WI38 (cell line): Measurements from ENCODE around the gene SCARB1.

Experiments used
- H3K4me3 ChIP-seq: 2 replicates; pipeline ENCODE4 v1.5.1; 2011; ENCODE audit warnings: low read depth, mild to moderate bottlenecking, control low read depth, low read length
- TF ChIP-seq, protein P1 (sequence below): IDR thresholded peaks from 2 replicates; pipeline ENCODE4 v1.5.1; 2012; ENCODE audit warnings: low read depth, mild to moderate bottlenecking, control low read depth, low read length

Gene SCARB1

DNA sequence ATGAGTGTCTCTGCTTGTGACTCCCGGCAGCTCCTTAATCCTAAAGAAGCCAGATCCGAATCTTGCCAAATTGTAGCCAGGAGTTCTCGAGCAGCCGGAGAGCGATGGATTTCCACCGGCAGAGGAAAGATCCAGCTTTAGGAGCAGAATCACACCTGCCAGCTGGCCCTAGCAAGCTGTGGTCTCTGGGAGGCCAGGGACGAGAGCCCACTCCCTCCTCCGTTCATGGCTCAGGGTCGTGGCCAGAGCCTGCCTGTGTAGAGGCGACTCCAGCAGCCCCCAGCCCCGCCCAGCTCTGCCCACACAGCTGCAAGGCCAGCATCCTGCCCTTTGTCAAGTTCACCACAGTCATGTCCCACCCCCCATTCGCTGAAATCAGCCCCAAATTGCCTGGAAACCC is 121.0 kb downstream of the SCARB1 start:
- TF ChIP-seq, protein P1, sequence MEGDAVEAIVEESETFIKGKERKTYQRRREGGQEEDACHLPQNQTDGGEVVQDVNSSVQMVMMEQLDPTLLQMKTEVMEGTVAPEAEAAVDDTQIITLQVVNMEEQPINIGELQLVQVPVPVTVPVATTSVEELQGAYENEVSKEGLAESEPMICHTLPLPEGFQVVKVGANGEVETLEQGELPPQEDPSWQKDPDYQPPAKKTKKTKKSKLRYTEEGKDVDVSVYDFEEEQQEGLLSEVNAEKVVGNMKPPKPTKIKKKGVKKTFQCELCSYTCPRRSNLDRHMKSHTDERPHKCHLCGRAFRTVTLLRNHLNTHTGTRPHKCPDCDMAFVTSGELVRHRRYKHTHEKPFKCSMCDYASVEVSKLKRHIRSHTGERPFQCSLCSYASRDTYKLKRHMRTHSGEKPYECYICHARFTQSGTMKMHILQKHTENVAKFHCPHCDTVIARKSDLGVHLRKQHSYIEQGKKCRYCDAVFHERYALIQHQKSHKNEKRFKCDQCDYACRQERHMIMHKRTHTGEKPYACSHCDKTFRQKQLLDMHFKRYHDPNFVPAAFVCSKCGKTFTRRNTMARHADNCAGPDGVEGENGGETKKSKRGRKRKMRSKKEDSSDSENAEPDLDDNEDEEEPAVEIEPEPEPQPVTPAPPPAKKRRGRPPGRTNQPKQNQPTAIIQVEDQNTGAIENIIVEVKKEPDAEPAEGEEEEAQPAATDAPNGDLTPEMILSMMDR = no peak
- no peak overlapping the region for H3K4me3 ChIP-seq

DNA sequence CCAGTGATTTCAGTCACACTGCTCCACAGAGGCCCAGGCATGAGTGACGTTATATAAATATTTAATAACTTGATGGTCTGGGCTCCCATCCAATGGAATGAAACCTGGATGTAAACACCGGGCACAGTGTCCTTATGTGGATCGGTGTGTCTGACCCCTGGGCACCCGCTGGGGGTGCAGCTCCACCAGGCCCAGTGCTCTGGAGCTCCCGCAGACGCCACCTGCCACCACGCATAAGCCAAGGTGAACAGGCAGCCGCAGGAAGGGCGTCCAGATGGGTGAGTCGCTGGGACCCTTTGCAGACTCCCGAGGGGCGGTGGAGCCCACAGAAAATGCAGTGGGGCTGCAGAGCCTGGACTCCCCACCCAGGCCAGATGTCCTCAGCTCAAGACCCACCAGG is 121.6 kb downstream of the SCARB1 start:
- TF ChIP-seq, protein P1 = no peak
- H3K4me3 ChIP-seq = no peak overlapping the region

DNA sequence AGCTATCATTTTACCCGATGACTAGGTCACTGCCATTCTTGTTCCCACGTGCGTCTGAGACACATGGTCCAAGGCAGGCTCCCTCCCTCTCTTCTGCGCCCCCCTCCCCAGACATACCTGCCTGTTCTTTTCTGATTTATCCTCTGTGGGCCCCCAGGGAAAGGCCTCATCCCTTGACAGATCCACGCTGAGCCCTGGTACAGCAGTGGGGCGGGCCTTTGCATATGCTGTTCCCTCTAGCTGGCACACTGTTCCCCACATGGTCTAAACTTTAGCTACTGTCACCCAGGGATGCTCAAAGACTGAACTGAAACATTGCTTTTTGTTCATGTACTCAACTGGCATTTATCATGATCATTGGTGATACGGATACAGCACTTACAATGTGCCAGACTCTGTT is 122.5 kb downstream of the SCARB1 start:
- TF ChIP-seq, protein P1 = no peak
- H3K4me3 ChIP-seq = no peak overlapping the region

DNA sequence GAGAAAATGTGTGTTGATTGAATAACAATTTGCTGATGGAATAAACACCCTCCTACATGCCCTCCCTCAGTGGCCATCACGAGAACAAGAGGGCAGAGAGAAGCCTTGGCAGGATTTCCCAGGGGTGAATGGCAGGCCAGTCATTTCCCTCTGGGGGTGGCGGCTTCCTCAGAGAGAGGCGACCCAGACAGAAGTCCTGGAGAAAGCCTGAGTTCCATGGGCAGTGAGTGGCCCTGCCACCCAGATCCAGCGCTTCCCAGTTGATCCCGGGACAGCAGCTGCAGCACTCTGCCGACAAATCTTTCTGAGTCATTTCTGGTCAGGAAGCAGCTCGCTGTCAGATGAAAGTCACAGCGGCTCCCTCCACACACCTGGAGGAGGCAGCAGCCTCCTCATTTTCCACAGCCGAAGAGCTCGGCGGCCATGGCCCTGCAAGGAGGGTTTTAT is 123.0 kb downstream of the SCARB1 start:
- TF ChIP-seq, protein P1 = no peak
- H3K4me3 ChIP-seq = no peak overlapping the region

DNA sequence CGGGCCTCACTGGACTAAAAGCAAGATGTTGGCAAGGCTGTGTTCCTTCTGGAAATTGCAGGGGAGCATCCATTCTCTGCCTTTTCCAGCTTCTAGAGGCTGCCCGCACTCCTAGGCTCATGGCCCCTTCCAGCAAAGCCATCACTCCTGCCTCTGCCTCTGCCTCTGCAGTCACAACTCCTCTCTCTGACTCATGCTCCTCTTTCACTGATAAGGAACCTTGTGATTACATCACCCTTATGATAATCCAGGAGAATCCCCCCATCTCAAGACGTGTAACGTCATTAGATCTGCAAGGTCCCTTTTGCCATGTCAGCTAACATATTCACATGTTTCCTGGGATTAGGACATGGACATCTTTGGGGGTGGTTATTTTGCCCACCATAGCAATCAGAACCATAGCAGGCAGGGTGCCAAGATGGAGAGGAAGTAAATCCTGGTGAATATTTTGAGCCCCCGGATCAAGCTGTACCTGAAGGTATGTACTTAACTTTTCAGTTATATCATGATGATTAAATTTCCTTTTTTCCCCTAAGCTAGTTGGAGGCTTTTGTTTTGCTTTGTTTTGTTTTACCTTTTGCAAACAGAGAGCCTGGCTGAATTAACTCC is 123.6 kb downstream of the SCARB1 start:
- no peak overlapping the region for H3K4me3 ChIP-seq
- TF ChIP-seq, protein P1 = no peak

DNA sequence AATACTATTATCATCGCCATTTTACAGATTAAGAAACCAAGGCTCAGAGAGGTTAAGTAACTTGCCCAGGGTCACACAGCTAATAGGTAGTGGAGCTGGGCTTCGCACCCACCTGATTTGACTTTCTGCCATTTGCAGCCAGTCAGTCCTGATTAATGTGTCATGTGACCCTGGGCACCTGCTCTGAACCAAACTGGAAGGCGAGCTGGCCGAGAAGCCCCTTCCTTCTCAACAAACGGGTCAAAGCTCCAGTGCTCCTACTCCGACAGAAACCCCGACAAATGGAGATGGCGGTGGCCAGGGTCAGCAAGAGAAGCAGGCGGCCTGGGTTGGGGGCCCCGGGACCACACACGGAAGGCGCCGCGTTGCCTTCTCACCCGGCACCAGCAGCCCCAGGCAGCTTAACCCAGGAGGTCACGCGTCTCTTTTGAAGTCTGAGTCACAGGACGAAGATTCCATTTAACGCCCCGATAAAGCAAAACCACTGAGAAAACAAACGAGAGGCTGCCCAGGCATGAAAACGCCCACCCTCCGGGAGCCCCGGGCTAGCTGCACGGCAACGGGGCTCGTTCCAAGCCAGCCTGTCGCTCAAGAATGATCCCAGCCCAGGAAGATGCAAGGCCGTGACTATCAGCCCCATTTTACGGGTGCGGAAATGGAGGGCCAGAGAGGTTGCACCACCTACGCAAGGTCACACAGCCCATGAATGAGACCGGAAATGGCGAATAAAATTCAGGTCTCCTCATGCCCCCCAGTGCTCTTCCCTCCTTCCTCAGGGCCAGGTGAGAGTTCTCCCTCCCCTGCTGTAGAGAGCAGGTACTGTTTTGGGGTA is 124.8 kb downstream of the SCARB1 start:
- TF ChIP-seq, protein P1 = no peak
- H3K4me3 ChIP-seq = no peak overlapping the region
